Activated CD4-positive, CD25-positive, alpha-beta regulatory T cell treated with anti-CD3 and anti-CD28 coated beads, Interleukin-2, amount 50 U/mL, for 16 hours (primary cell): ENCODE data around the gene C2orf76.

Experiments used
- DNase-seq: peaks from one replicate; pipeline ENCODE4 v3.0.0-alpha.2; 2020; ENCODE audit warnings: low read depth, low spot score

Gene C2orf76

GRCh38 chr2:119338272-119338671 lies 28.4 kb downstream of the C2orf76 start:
- DNase-seq, result no peak

GRCh38 chr2:119337749-119338148 lies 28.9 kb downstream of the C2orf76 start:
- DNase-seq, result no peak

- no peak for DNase-seq
These were observed 32.8 kb downstream of the C2orf76 start for GRCh38 chr2:119333833-119334232.

GRCh38 chr2:119333360-119333759 lies 33.3 kb downstream of the C2orf76 start:
- no peak for DNase-seq

- no peak for DNase-seq
These were observed 33.7 kb downstream of the C2orf76 start for GRCh38 chr2:119332953-119333352.

GRCh38 chr2:119327431-119327830 lies 39.2 kb downstream of the C2orf76 start:
- DNase-seq, result no peak

GRCh38 chr2:119326938-119327337 lies 39.7 kb downstream of the C2orf76 start:
- DNase-seq, result no peak

GRCh38 chr2:119324685-119325270 lies 41.9 kb downstream of the C2orf76 start:
- DNase-seq, result no peak

GRCh38 chr2:119323459-119323858 lies 43.2 kb downstream of the C2orf76 start:
- no peak for DNase-seq

- no peak for DNase-seq
These were observed 47.0 kb downstream of the C2orf76 start for GRCh38 chr2:119319593-119319992.

GRCh38 chr2:119317554-119317953 lies 49.1 kb downstream of the C2orf76 start:
- no peak for DNase-seq

- no peak for DNase-seq
These were observed 50.6 kb downstream of the C2orf76 start for GRCh38 chr2:119316066-119316465.

- DNase-seq, result no peak
These were observed 51.3 kb downstream of the C2orf76 start for GRCh38 chr2:119315241-119315925.

GRCh38 chr2:119311831-119312230 lies 54.8 kb downstream of the C2orf76 start:
- no peak for DNase-seq

GRCh38 chr2:119311371-119311770 lies 55.3 kb downstream of the C2orf76 start:
- no peak for DNase-seq

GRCh38 chr2:119308793-119309330 lies 57.8 kb downstream of the C2orf76 start:
- DNase-seq, result no peak

- no peak for DNase-seq
These were observed 59.1 kb downstream of the C2orf76 start for GRCh38 chr2:119307419-119308140.

- no peak for DNase-seq
These were observed 60.4 kb downstream of the C2orf76 start for GRCh38 chr2:119306196-119306590.

- DNase-seq, result no peak
These were observed 61.0 kb downstream of the C2orf76 start for GRCh38 chr2:119305497-119306195.

- DNase-seq, result no peak
These were observed 61.8 kb downstream of the C2orf76 start for GRCh38 chr2:119304847-119305246.

GRCh38 chr2:119301413-119301812 lies 65.2 kb downstream of the C2orf76 start:
- DNase-seq, result no peak
